Measurements from ENCODE around the gene CFHR2. TPM values are rescaled to one million over a fixed set of nuclear protein-coding genes. Genes with fewer than 3 reads are reported as not detected.
"Not testable (repeated sequence)": the region's sequence is repeated elsewhere in the genome, so short reads cannot be mapped to it uniquely, and the experiment has no call there.

CFHR2 gene
- not detected for polyA plus RNA-seq (2012; ENCODE audit: missing spikeins)

GRCh38 chr1:196943568-196943967, at the start of gene CFHR2:
CFHR2 (plus strand) TSS chr1:196943738; CDS start chr1:196943881, 143 bp downstream.
- FAIRE-seq: not testable (repeated sequence)

GRCh38 chr1:196896355-196896754, 47.2 kb upstream of the CFHR2 start:
- DNase-seq (ENCODE audit: insufficient read length) (no peak), FAIRE-seq (no peak)
- TF ChIP-seq POLR2A (IDR thresholded peaks at IDR 0.05; ENCODE audit: low read depth, low read length) (no peak), POLR2AphosphoS5 (IDR thresholded peaks at IDR 0.05; ENCODE audit: low read depth, low read length) (no peak), TAF1 (IDR thresholded peaks at IDR 0.05; ENCODE audit: borderline replicate concordance, low read depth, low read length) (no peak)

More at GRCh38 chr1:196943568-196943967, at the start of gene CFHR2:
- DNase-seq (ENCODE audit: insufficient read length): not testable (repeated sequence)

DNA sequence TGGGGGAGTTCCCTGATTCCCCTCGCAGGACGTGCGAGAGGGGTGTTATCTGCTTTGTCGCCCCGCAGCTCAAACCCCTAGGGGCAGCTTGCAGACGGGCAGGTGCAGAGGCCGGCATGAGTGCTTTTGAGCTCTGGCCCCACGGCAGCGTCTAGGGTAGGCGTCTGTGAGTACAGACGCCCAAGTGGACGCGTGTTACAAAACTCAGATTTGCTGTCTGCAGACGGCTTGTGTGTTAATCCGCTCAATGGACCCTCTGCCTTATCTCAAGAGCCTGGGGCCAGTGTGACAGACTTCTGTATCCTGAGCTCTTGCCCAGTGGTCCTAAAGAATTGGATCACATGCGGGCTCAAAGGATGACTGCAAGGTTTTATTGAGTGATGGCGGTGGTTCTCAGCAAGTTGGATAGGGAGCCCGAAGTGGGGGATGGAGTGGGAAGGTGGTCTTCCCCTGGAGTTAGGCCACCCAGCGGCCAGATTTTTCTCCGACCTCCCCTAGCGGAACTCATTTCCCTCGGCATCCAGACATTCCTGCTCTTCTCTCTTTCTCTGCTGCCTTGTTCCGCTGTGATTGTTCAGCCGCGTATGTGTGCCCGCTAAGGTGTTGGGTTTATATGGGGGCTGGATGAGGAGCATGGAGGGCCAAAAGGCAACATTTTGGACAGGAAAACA, 46.2 kb upstream of the CFHR2 start:
- no peak for DNase-seq (ENCODE audit: insufficient read length)
- no peak for FAIRE-seq

GRCh38 chr1:196902344-196902743, 41.2 kb upstream of the CFHR2 start:
- DNase-seq (ENCODE audit: insufficient read length) (no peak), FAIRE-seq (no peak)
- no peak for TF ChIP-seq TAF1 (IDR thresholded peaks at IDR 0.05; ENCODE audit: borderline replicate concordance, low read depth, low read length)
- TF ChIP-seq POLR2AphosphoS5 (IDR thresholded peaks at IDR 0.05; ENCODE audit: low read depth, low read length): no peak
- TF ChIP-seq POLR2A (IDR thresholded peaks at IDR 0.05; ENCODE audit: low read depth, low read length): no peak

More for the DNA sequence above, 46.2 kb upstream of the CFHR2 start:
- TF ChIP-seq POLR2AphosphoS5 (IDR thresholded peaks at IDR 0.05; ENCODE audit: low read depth, low read length) (no peak), TAF1 (IDR thresholded peaks at IDR 0.05; ENCODE audit: borderline replicate concordance, low read depth, low read length) (no peak), POLR2A (IDR thresholded peaks at IDR 0.05; ENCODE audit: low read depth, low read length) (no peak)

GRCh38 chr1:196910215-196910614, 33.3 kb upstream of the CFHR2 start:
- no peak for TF ChIP-seq TAF1 (IDR thresholded peaks at IDR 0.05; ENCODE audit: borderline replicate concordance, low read depth, low read length)
- no peak for TF ChIP-seq POLR2A (IDR thresholded peaks at IDR 0.05; ENCODE audit: low read depth, low read length)
- no peak for TF ChIP-seq POLR2AphosphoS5 (IDR thresholded peaks at IDR 0.05; ENCODE audit: low read depth, low read length)
- no peak for FAIRE-seq
- DNase-seq (ENCODE audit: insufficient read length): no peak

DNA sequence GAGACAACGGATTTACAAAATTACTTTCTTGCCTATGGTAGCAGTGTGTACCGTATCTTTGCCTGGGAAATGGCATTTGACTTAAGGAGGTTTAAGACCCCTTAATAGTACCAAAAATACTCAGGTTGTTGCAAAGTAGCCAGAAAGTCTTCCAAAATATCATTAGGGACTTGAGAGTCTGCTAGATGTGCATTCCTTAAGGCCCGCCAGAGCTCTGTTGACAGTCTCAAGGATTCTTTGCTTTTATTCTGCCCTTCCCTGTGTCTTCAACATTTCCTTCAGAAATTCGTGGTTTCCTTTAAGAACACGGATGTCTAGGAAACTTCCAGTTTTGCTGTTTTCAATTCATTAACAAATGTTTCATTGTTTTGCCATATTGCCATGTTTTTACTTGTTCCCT, 31.3 kb upstream of the CFHR2 start:
- FAIRE-seq; DNase-seq (ENCODE audit: insufficient read length): not testable (repeated sequence)

DNA sequence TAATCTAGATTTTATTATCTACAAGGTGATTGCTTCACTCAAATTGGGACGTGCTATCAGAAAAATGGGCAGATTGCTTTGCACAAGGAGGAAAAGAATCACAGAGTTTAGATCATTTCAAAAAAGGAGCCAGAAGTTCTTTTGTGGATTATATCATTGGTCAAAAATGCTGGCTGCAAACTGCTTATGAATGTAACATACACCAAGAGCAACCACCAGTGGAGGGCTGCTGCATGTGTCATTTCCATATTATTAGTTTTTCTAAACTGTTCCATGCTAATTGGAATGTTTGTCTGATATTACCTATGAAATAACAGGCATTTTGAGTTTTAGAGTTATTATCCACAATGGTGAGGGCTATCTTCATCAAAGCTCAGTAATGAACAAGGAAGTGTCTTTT, 16.7 kb upstream of the CFHR2 start:
- DNase-seq (ENCODE audit: insufficient read length): not testable (repeated sequence)

DNA sequence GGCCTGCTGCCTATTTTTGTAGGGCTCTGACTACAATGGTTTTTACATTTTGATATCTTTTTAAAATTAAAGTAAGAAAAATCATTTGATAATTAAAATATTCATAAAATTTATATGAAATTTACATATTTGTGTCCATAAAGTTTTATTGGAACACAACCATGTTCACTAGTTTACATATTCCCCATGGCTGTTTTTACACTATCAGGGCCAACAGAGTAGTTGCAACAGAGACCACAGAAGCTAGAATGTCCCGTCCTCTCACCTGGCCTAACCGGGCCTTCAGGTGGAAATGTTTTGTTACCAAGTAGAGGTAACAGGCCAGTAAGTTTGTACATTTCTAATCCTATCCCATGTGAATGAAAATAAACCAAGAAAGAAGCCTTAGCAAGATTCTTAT, 10.7 kb upstream of the CFHR2 start:
- FAIRE-seq; DNase-seq (ENCODE audit: insufficient read length): not testable (repeated sequence)

More for the DNA sequence above, 16.7 kb upstream of the CFHR2 start:
- FAIRE-seq: not testable (repeated sequence)

DNA sequence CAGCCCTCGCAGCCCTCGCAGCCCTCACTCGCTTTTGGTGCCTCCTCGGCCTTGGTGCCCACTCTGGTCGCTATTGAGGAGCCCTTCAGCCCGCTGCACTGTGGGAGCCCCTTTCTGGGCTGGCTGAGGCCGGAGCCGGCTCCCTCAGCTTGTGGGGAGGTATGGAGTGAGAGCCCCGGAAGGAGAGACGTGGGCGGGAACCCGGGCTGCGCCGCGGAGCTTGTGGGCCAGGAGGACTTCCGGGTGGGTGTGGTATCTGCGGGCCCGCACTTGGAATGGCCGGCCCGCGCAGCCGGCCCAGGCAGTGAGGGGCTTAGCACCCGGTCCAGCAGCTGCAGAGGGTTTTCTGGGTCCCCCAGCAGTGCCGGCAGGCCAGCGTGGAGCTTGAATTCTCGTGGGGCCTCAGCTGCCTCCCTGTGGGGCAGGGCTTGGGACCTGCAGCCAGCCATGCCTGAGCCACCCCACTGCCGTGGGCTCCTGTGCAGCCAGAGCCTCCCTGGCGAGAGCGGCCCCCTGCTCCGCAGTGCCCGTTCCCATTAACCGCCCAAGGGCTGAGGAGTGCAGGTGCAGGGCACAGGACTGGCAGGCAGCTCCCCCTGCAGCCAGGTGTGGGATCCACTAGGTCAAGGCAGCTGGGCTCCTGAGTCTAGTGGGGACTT, 9.9 kb upstream of the CFHR2 start:
- FAIRE-seq (no peak), DNase-seq (ENCODE audit: insufficient read length) (no peak)
- no peak for TF ChIP-seq POLR2AphosphoS5 (IDR thresholded peaks at IDR 0.05; ENCODE audit: low read depth, low read length)
- no peak for TF ChIP-seq TAF1 (IDR thresholded peaks at IDR 0.05; ENCODE audit: borderline replicate concordance, low read depth, low read length)
- TF ChIP-seq POLR2A (IDR thresholded peaks at IDR 0.05; ENCODE audit: low read depth, low read length): no peak

GRCh38 chr1:196941474-196941873, 2.1 kb upstream of the CFHR2 start:
- not testable (repeated sequence) for FAIRE-seq; DNase-seq (ENCODE audit: insufficient read length)

DNA sequence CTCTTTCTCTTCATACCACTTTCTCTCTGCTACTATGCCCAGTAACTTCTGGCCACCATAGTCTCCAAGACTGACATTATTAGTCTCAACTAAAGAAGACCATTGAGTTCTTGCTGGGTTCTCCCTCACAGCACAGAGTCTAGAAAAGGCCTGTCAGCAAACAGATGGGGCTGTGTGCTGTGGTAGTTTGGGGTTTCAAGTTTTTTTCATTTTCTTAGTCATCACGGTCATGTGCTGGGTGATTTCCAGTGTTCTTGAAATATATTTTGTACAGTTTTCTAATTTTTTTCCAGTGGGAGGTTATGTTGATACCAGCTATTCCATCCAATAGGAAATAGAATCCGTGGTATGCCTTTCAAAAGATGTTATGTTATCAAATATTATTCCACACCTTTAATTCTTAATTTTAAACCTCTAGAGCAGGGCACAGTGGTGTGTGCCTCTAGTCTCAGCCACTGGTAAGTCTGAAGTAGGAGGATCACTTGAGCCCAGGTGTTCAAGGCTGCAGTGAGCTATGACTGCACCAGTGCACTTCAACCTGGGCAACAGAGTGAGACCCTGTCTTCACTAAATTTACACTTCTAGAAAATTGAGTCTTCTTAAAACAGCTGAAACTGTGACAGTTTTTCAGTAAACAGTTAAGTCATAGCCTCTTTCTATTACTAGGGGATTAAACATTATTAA, 8.3 kb downstream of the CFHR2 start:
- FAIRE-seq (peak; percentile 38), DNase-seq (ENCODE audit: insufficient read length) (no peak)
- no peak for TF ChIP-seq POLR2AphosphoS5 (IDR thresholded peaks at IDR 0.05; ENCODE audit: low read depth, low read length)
- no peak for TF ChIP-seq POLR2A (IDR thresholded peaks at IDR 0.05; ENCODE audit: low read depth, low read length)
- TF ChIP-seq TAF1 (IDR thresholded peaks at IDR 0.05; ENCODE audit: borderline replicate concordance, low read depth, low read length): no peak

GRCh38 chr1:196954778-196955177, 11.2 kb downstream of the CFHR2 start:
- FAIRE-seq (no peak), DNase-seq (ENCODE audit: insufficient read length) (no peak)
- TF ChIP-seq TAF1 (IDR thresholded peaks at IDR 0.05; ENCODE audit: borderline replicate concordance, low read depth, low read length): no peak

DNA sequence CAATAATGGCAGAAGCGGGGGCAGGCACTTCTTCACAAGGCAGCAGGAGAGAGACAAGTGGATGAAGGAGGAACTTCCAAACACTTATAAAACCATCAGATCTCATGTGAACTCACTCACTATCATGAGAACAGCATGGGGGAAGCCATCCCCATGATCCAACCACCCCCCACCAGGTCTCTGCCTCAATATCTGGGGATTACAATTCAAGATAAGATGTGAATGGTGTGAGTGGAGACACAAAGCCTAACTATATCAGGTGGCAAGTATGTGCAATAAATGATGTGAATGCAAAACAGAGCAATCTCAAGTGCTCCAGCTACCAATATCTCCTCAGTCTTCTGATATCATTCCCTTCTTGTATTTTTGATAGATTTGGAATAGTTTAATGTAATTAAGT, 12.4 kb downstream of the CFHR2 start:
- no peak for TF ChIP-seq POLR2A (IDR thresholded peaks at IDR 0.05; ENCODE audit: low read depth, low read length)
- TF ChIP-seq POLR2AphosphoS5 (IDR thresholded peaks at IDR 0.05; ENCODE audit: low read depth, low read length): no peak
- no peak for TF ChIP-seq TAF1 (IDR thresholded peaks at IDR 0.05; ENCODE audit: borderline replicate concordance, low read depth, low read length)
- DNase-seq (ENCODE audit: insufficient read length) (no peak), FAIRE-seq (no peak)

All from GM12892 (cell line).